Effector CD8-positive, alpha-beta T cell (primary cell): ENCODE results near the gene FNIP2.
"Not testable (repeated sequence)": the region's sequence is repeated elsewhere in the genome, so short reads cannot be mapped to it uniquely, and the experiment has no call there.

ENCODE experiments used
- DNase-seq: peaks from one replicate; lab custom pipeline; 2025; lab: John Stamatoyannopoulos, UW

The FNIP2 gene

GRCh38 chr4:158956918-158957317, 188.1 kb downstream of the FNIP2 start:
- not testable (repeated sequence) for DNase-seq
